Liver (tissue), 9 donors: ENCODE results near the gene IHH. TPM values are rescaled to one million over a fixed set of nuclear protein-coding genes. Genes with fewer than 3 reads are reported as not detected.

Experiments used
- DNase-seq: peaks from one replicate; pipeline ENCODE4 v3.0.0-alpha.2; 2017; ENCODE audit warnings: low spot score
- H3K27ac ChIP-seq, 2 donors: one replicate each; pipeline ENCODE4 v1.7.0; 2013; ENCODE audit warnings: inconsistent platforms in 2 of 2, low read length in 2 of 2, control low read depth in 1 of 2, low read depth in 1 of 2, mild to moderate bottlenecking in 1 of 2
- H3K27me3 ChIP-seq, 4 donors: one replicate each; pipeline versions ENCODE4 v1.6.1 to v1.7.0; 2013; ENCODE audit warnings: low read length in 3 of 4, inconsistent platforms in 1 of 4, mild to moderate bottlenecking in 1 of 4, moderate library complexity in 1 of 4; ENCODE audit not compliant: control insufficient read depth in 4 of 4, insufficient read depth in 4 of 4
- H3K36me3 ChIP-seq, 4 donors: one replicate each; pipeline versions ENCODE4 v1.6.1 to v1.7.0; 2013; ENCODE audit warnings: low read length in 3 of 4, mild to moderate bottlenecking in 3 of 4, low read depth in 1 of 4, moderate library complexity in 1 of 4; ENCODE audit not compliant: control insufficient read depth in 4 of 4, insufficient read depth in 3 of 4
- H3K4me1 ChIP-seq, 4 donors: one replicate each; pipeline versions ENCODE4 v1.6.1 to v1.7.0; 2013; ENCODE audit warnings: low read length in 3 of 4, mild to moderate bottlenecking in 3 of 4, moderate library complexity in 1 of 4; ENCODE audit not compliant: control insufficient read depth in 4 of 4, insufficient read depth in 4 of 4
- H3K4me3 ChIP-seq, 3 donors: one replicate each; pipeline versions ENCODE4 v1.6.1 to v1.7.0; 2013; ENCODE audit warnings: low read length in 3 of 3, control low read depth in 1 of 3, low read depth in 1 of 3, mild to moderate bottlenecking in 1 of 3
- H3K9ac ChIP-seq, 2 donors: one replicate each; pipeline ENCODE4 v1.7.0; 2013; ENCODE audit warnings: low read length in 2 of 2, mild to moderate bottlenecking in 2 of 2, moderate library complexity in 2 of 2, control low read depth in 1 of 2, low read depth in 1 of 2
- H3K9me3 ChIP-seq, 4 donors: one replicate each; pipeline versions ENCODE4 v1.6.1 to v1.7.0; 2013; ENCODE audit warnings: low read length in 3 of 4; ENCODE audit not compliant: control insufficient read depth in 4 of 4
- EGR1 ChIP-seq, 2 donors: IDR thresholded peaks; 2 replicates each; pipeline ENCODE4 v1.6.1; 2016 to 2018; ENCODE audit warnings: antibody characterized with exemption in 2 of 2, low read depth in 2 of 2
- FOXA1 ChIP-seq: IDR thresholded peaks from 2 replicates; pipeline ENCODE4 v1.6.1; 2016; ENCODE audit warnings: antibody characterized with exemption
- FOXA2 ChIP-seq: IDR thresholded peaks from 2 replicates; pipeline ENCODE4 v1.6.1; 2016; ENCODE audit warnings: antibody characterized with exemption
- GABPA ChIP-seq, 2 donors: IDR thresholded peaks in 1 of 2; conservative IDR thresholded peaks in 1 of 2; 2 replicates each; pipeline ENCODE4 v1.6.1; 2016; ENCODE audit warnings: antibody characterized with exemption in 2 of 2, mild to moderate bottlenecking in 1 of 2, moderate library complexity in 1 of 2
- HNF4A ChIP-seq, 2 donors: conservative IDR thresholded peaks; 2 replicates each; pipeline ENCODE4 v1.6.1; 2016; ENCODE audit warnings: antibody characterized with exemption in 2 of 2, mild to moderate bottlenecking in 2 of 2
- HNF4G ChIP-seq: IDR thresholded peaks from 2 replicates; pipeline ENCODE4 v1.6.1; 2016; ENCODE audit warnings: antibody characterized with exemption
- JUND ChIP-seq, 2 donors: IDR thresholded peaks; 2 replicates each; pipeline ENCODE4 v1.6.1; 2016; ENCODE audit warnings: antibody characterized with exemption in 2 of 2
- NR2F2 ChIP-seq: IDR thresholded peaks from 2 replicates; pipeline ENCODE4 v1.6.1; 2016; ENCODE audit warnings: antibody characterized with exemption
- RAD21 ChIP-seq, 2 donors: IDR thresholded peaks; 2 replicates each; pipeline ENCODE4 v1.6.1; 2016; ENCODE audit warnings: antibody characterized with exemption in 2 of 2, mild to moderate bottlenecking in 2 of 2
- REST ChIP-seq: IDR thresholded peaks from 2 replicates; pipeline ENCODE4 v1.6.1; 2016; ENCODE audit warnings: antibody characterized with exemption, mild to moderate bottlenecking
- RXRA ChIP-seq, 2 donors: IDR thresholded peaks; 2 replicates each; pipeline ENCODE4 v1.6.1; 2017 to 2018; ENCODE audit warnings: antibody characterized with exemption in 2 of 2, mild to moderate bottlenecking in 1 of 2
- SP1 ChIP-seq: IDR thresholded peaks from 2 replicates; pipeline ENCODE4 v1.6.1; 2018; ENCODE audit warnings: antibody characterized with exemption, mild to moderate bottlenecking
- YY1 ChIP-seq: IDR thresholded peaks from 2 replicates; pipeline ENCODE4 v1.6.1; 2016; ENCODE audit warnings: antibody characterized with exemption, mild to moderate bottlenecking
- ZBTB33 ChIP-seq: IDR thresholded peaks from 2 replicates; pipeline ENCODE4 v1.6.1; 2016; ENCODE audit warnings: antibody characterized with exemption
- WGBS: extraction: QIAGEN DNeasy Blood & Tissue Kit; methylation state at CpG from one replicate; pipeline ENCODE4 v1.1.7; 2013; 5-methylcytosine and 5-hydroxymethylcytosine counted together
- polyA plus RNA-seq, 2 donors: library from polyadenylated mRNA; stranded (reverse) in 1 of 2; unstranded in 1 of 2; fragments of 200-250 nt in 1 of 2; fragments of >200 nt in 1 of 2; fragmentation: Nextera tagmentation in 1 of 2; extraction: Ambion mirVana in 1 of 2; gene quantifications; one replicate each; pipeline versions ENCODE4 v1.2.1 to v1.2.3, GENCODE V29; 2013 to 2015
- total RNA-seq, 2 donors: library from RNA; depleted of rRNA; stranded (reverse); fragments of >200 nt; gene quantifications; one replicate each; pipeline ENCODE4 v1.2.3, GENCODE V29; 2014
- TF ChIP-seq, protein P1 (sequence below): IDR thresholded peaks from 2 replicates; pipeline ENCODE4 v1.6.1; 2016; ENCODE audit warnings: antibody characterized with exemption
- TF ChIP-seq, protein P2 (sequence below): fragments of 150-350 bp; IDR thresholded peaks from 2 replicates; pipeline ENCODE4 v1.5.1; 2017; ENCODE audit warnings: improper control_type of control experiment, low read depth, low read length; ENCODE audit not compliant: missing input control
- TF ChIP-seq, protein P3 (sequence below): IDR thresholded peaks from 2 replicates; pipeline ENCODE4 v1.6.1; 2016; ENCODE audit warnings: antibody characterized with exemption
- donor health status: healthy.
- donor health status: healthy.
- donor health status: healthy.
- donor health status: healthy.
- donor health status: healthy.

IHH gene
- total and polyA plus RNA-seq, 4 donors, result 0.51 to 2.4 (median 0.79) TPM

DNA sequence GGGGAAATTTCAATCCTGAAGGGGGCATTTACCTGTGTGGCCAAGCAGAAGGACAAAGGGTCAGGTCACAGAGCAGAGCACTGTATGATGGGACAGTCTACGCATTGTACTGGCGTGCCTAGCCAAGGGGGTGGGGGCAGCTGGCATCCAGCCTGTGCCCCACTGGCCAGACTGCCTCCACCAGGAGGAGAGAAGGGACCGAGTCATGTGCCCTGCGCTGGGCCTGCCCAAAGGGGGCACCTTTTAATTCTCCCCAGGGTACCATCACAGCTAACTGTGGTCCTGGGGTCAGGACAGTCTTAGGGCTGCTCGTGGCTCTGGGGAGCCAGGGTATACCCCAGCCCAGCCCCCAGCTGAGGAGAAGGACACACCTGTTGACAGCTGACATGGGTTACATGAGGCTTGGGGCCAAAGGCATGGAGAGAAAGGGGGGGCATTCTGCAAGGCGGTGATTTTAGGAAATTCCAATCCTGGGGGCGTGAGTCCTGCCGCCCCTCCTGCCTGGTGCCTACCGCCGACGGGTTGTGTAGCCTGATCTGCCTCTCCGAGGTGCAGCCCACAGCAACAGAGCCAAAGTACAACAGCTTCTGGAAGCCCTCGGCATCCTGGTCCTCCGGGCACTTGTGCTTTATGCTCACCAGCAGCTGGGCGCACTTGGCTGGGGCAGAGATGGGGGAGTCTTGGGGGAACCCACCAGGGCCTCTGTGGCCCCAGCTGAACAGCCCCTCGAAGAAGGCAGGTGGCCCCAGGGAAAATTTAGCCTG, 30.4 kb downstream of the IHH start (continued):
- TF ChIP-seq, protein P1, sequence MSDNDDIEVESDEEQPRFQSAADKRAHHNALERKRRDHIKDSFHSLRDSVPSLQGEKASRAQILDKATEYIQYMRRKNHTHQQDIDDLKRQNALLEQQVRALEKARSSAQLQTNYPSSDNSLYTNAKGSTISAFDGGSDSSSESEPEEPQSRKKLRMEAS, result no peak
- TF ChIP-seq SP1, result no peak
- no peak for TF ChIP-seq JUND (IDR thresholded peaks at IDR 0.05)
- no peak for TF ChIP-seq NR2F2
- no peak for TF ChIP-seq FOXA2
- TF ChIP-seq RXRA (IDR thresholded peaks at IDR 0.05), result no peak
- no peak for TF ChIP-seq HNF4G

- Histone ChIP-seq H3K4me1 (no peaks in the 10 kb centered on the region), H3K4me3 (no peak overlapping the region), H3K9ac (no peak overlapping the region), H3K27me3 (no peaks in the 10 kb centered on the region), H3K36me3 (no peaks in the 10 kb centered on the region), H3K27ac (no peak overlapping the region), H3K9me3 (no peaks in the 10 kb centered on the region)
- 35% methylated on average over 9 of the region's 9 CpGs for WGBS
- TF ChIP-seq, protein P2, sequence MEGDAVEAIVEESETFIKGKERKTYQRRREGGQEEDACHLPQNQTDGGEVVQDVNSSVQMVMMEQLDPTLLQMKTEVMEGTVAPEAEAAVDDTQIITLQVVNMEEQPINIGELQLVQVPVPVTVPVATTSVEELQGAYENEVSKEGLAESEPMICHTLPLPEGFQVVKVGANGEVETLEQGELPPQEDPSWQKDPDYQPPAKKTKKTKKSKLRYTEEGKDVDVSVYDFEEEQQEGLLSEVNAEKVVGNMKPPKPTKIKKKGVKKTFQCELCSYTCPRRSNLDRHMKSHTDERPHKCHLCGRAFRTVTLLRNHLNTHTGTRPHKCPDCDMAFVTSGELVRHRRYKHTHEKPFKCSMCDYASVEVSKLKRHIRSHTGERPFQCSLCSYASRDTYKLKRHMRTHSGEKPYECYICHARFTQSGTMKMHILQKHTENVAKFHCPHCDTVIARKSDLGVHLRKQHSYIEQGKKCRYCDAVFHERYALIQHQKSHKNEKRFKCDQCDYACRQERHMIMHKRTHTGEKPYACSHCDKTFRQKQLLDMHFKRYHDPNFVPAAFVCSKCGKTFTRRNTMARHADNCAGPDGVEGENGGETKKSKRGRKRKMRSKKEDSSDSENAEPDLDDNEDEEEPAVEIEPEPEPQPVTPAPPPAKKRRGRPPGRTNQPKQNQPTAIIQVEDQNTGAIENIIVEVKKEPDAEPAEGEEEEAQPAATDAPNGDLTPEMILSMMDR, result peak; percentile 97
- TF ChIP-seq GABPA (IDR thresholded peaks at IDR 0.05 in 1 of 2, conservative IDR thresholded peaks at IDR 0.05 in 1 of 2), result no peak
- TF ChIP-seq FOXA2, result no peak
- peak; percentile 90 to 94 for TF ChIP-seq RAD21 (IDR thresholded peaks at IDR 0.05)
- peak; percentile 85 for DNase-seq
Observed at GRCh38 chr2:219029829-219030165, 30.9 kb downstream of the IHH start.

- 73% methylated on average over 13 of the region's 13 CpGs for WGBS
- H3K9ac ChIP-seq, result no peak overlapping the region
- H3K4me3 ChIP-seq, result no peak overlapping the region
- H3K36me3 ChIP-seq, result no peaks in the 10 kb centered on the region
- H3K27ac ChIP-seq, result no peak overlapping the region
- no peaks in the 10 kb centered on the region for H3K9me3 ChIP-seq
- H3K27me3 ChIP-seq, result no peaks in the 10 kb centered on the region
- DNase-seq, result no peak
- H3K4me1 ChIP-seq, result no peaks in the 10 kb centered on the region
- TF ChIP-seq EGR1 (IDR thresholded peaks at IDR 0.05; ENCODE audit: low read depth in 2 of 2) (no peak), SP1 (no peak), RAD21 (IDR thresholded peaks at IDR 0.05) (no peak), NR2F2 (no peak), FOXA2 (no peak), GABPA (IDR thresholded peaks at IDR 0.05 in 1 of 2, conservative IDR thresholded peaks at IDR 0.05 in 1 of 2) (no peak), ZBTB33 (no peak), HNF4A (conservative IDR thresholded peaks at IDR 0.05) (no peak), REST (no peak), HNF4G (no peak), FOXA1 (no peak), RXRA (IDR thresholded peaks at IDR 0.05) (no peak), YY1 (no peak)
- TF ChIP-seq, protein P3, sequence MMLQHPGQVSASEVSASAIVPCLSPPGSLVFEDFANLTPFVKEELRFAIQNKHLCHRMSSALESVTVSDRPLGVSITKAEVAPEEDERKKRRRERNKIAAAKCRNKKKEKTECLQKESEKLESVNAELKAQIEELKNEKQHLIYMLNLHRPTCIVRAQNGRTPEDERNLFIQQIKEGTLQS, result no peak
- TF ChIP-seq, protein P1, result no peak
- TF ChIP-seq, protein P2, result no peak
Observed at GRCh38 chr2:219028996-219029828, 31.5 kb downstream of the IHH start.
